Activated CD8-positive, alpha-beta memory T cell treated with anti-CD3 and anti-CD28 coated beads for 36 hours (primary cell): ENCODE data around the gene ZNF182. TPM values are rescaled to one million over a fixed set of nuclear protein-coding genes. Genes with fewer than 3 reads are reported as not detected.
"Not testable (repeated sequence)": the region's sequence is repeated elsewhere in the genome, so short reads cannot be mapped to it uniquely, and the experiment has no call there.

ENCODE experiments used
- CTCF ChIA-PET: fragments of 350-600 bp; sonication (Branson Sonifier 250); formaldehyde crosslinking; loops from one replicate; lab custom pipeline; 2021; ENCODE audit warnings: antibody characterized with exemption; lab: Charles Lee
- POLR2A ChIA-PET: fragments of 350-600 bp; sonication (Branson Sonifier 250); formaldehyde crosslinking; loops from one replicate; lab custom pipeline; 2021; ENCODE audit warnings: antibody characterized with exemption; lab: Charles Lee
- total RNA-seq, 2 experiments: library from RNA; stranded (reverse); gene quantifications; one replicate each; pipeline ENCODE4 v1.2.3, GENCODE V29; 2021

ZNF182 gene
- total RNA-seq: 1 to 10 TPM; 6.7 to 6.9 TPM

DNA sequence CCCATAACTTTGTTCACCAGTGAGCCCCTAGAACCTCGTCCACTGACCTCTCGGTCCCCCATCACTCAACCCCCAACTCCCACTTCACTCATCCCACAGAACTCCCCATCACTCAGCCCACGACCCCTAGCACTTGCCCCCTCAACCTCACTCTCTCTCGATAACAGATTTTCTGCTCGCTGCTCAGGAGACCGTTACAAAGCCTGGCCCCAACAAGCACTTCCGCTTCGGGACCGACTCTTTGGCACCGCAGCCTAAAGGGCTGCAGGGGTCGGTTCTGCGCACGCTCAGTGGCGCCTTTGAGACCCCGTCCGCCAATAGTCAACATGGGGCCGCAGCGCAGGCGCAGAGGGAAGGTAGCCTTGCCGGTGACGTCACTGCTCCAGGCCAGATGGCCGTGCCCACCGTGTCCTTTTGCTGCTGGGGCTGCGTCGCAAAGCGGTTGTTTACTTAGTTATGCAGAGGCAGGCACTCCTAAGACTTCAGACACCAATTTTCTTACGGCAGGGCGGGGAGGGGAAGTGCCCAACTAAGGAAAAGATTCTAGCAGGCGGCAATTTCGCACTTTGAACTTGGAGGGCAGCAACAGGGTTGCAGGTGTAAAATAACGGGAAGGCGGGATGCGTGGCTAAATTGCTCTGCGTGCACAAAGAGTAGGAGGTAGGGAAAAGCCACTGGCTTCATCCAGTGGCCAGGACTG lies at the start of gene ZNF182:
TSS of gene ZNF182 (minus strand) at position 232 of the 700 bp plus-strand sequence. CDS start 1,380 bp downstream, outside the sequence.
- CTCF ChIA-PET: no interaction called here

DNA sequence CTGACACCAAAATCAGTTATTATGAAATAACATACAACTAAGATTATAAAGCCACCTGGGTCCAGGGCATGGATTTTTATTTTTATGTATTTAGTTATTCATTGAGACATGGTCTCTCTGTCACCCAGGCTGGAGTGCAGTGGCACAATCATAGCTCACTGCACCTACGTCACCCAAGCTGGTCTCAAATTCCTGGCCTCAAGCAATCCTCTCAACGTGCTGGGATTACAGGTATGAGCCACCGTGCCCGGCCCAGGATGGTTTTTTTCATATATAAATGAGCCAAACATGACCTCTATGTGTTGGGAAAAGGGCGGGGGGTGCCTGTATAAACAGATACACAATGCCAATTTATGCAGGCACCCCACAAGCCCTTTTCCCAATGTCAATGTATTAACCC lies 43.1 kb upstream of the ZNF182 start:
- ChIA-PET POLR2A (no interaction called here), CTCF (no interaction called here)

More for the DNA sequence above, at the start of gene ZNF182:
- POLR2A ChIA-PET: no interaction called here

DNA sequence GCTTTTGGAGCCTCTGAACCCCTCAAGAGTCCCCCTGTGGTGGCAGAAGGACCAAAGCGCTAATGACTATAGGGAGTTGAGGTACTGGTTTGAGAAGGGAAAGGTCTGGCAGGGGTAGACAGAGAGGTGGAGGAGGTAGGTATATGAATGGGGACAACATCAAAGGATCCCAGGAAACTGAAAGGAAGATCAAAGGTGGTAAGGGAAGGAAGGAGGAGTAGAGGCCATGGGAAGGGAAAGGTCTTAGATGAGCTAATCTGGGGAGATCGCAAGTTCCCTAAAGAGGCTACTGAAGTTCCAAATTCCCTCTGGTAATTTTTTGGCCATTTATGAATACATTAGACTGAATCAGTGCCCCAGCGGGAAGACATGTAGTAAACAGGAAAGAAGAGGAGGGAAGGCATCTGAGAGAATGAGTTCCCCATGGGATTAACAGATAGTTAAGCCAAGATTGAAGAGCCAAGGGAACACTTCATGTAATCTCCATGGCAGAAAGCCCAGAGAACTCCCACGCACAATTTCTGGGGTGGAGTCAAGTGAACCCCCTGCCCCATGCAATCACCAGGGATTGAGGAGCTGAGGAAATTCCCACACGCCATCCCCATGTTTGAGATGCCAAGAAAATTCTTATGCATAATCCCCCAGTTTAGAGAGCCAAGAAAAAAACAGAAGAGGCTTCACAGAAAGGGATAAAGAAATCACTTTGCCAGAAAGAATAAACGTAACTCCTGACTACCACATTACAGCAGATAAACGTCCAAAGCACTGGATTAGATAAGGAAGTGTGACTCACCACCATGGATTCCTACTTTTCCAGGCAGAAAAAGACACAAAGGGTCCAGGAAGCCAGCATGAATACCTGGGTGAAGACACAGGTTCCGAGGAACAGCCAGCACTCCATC lies 41.9 kb upstream of the ZNF182 start:
- ChIA-PET POLR2A (no interaction called here), CTCF (no interaction called here)

DNA sequence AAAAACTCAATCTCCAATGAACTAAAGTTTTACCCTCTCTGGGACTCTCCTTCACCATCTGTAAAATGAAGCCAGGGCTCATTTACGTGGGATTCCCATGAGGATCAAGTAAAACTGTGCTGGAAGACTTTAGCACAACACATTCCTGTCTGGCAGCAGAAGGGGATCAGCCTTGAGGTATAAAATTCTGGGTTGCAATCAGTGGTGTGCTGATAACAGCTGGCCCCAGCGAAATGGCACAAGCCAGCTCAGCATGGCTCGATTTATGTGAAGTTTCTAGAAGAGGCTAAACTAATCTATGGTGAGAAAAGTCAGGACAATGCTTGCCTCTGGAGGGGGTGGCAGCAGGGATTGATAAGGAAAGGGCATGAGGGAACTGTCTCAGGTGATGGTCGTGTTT lies 39.3 kb upstream of the ZNF182 start:
- POLR2A ChIA-PET: no interaction called here
- CTCF ChIA-PET: interaction anchor here (0.5 kb wide), 1 partner anchor 501 kb away, joined by 3 read pairs; no protein-coding TSS in a partner anchor

DNA sequence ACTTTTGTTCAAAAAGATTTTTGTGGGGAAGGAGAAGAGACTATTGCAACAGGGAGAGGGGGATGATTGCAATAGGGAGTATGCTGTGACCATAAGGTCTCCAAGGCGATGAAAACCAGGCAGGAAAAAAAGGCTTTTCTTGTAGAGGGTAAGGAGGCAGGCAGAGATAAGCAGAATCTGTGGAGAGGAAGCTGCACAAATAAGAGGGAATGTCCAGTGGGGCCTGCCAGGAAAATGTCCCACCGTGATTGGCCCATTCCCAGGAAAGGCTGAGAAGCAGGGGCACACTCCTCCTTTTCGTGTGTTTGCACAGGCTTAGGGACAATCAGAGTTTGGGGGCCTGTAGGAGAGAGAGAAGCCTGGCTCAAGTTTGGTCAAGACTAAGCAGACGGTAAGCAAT lies 32.1 kb upstream of the ZNF182 start:
- CTCF ChIA-PET: interaction anchor here (1.1 kb wide), 1 partner anchor 176 kb away, joined by 3 read pairs; no protein-coding TSS in a partner anchor

DNA sequence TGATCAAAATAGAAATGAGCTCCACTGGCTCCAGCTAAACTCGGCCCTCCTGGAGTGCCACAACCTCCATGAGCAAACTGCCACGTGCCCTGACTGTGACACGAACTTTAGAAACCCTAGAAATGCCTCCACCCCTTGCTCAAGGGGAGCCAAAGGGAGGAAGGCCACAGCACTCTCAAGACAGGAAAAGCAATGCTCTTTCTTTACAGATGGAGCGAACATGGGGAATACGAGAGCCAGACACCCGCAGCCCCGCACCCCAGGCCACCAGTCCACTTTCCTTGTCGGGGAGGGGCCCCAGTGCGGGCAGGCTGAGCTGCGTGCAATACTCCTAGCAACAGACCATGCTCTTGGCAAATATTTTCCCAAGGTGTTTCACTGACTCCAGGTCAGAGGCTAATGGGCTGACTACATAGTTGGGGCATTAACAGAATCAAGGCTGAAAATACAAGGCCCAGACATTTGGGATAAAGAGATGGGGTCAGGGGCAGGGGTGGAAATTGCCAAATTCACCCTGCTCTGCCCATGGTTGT lies 26.9 kb upstream of the ZNF182 start:
- CTCF ChIA-PET: interaction anchor here (0.6 kb wide), 1 partner anchor 187 kb away, joined by 3 read pairs; no protein-coding TSS in a partner anchor
- POLR2A ChIA-PET: not testable (repeated sequence)

More for the DNA sequence above, 32.1 kb upstream of the ZNF182 start:
- POLR2A ChIA-PET: no interaction called here

DNA sequence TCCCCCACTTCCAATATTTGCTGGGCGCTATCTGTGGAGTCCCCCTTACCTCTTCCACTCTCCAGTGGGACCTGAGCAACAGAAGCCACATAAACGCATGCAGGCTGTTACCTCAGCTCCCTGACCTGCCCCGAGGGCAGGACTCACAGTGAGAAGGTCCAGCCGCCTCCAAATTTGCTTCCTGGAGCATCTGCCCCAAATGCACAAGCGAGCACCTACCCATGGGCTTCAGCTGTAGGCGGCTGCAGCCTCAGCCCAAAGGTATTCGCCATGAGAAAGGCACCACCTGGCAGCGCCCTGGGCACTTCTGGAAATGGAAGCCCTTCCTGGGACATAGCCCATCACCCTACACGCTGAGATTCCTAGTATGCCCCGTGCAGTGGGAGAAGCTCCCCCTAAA lies 26.4 kb upstream of the ZNF182 start:
- ChIA-PET POLR2A (no interaction called here), CTCF (interaction anchor here (0.6 kb wide), 1 partner anchor 186 kb away, joined by 3 read pairs; no protein-coding TSS in a partner anchor)

DNA sequence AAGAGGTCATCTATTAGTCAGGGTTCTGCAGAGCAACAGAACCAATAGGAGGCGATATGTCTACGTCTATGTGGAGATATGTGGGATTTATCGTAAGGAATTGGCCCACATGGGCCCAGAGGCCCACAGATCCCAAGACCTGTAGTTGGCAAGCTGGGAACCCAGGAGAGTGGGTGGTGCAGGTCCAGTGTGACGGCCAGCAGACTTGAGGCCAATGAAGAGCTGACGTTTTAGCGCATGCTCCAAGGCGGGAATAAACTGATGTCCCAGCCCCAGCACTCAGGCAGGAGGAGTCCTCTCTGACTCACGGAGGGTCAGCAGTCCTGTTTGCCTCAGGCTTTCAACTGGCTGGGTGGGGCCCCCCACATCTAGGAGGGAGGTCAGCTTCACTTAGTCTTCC lies 24.3 kb upstream of the ZNF182 start:
- CTCF ChIA-PET: interaction anchor here (1.4 to 2.7 kb wide), 3 partner anchors 69 to 196 kb away, joined by 3 to 8 read pairs (median 8); no protein-coding TSS in a partner anchor
- POLR2A ChIA-PET: no interaction called here

DNA sequence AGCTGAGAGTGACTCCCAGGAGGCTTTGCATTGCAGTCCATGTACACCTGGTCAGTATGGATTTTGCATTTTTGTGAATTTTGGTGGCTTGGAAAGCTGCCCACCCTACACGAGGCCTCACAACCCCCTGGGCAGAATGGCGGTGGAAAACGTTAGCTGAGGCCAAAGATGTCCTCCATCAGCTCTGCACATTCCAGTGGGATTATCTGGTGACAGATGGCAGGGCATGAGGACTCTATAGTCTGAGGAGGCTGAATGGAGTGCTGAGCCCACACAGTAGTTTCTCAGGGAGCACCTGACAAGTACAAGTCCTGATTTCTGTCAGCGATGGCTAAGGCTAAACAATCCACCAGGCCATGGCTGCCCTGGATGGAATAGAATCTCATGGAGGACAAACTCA lies 23.8 kb upstream of the ZNF182 start:
- POLR2A ChIA-PET: not testable (repeated sequence)
- CTCF ChIA-PET: interaction anchor here (0.6 to 2.7 kb wide), 8 partner anchors 55 to 1158 kb away, joined by 3 to 8 read pairs (median 3); no protein-coding TSS in a partner anchor

DNA sequence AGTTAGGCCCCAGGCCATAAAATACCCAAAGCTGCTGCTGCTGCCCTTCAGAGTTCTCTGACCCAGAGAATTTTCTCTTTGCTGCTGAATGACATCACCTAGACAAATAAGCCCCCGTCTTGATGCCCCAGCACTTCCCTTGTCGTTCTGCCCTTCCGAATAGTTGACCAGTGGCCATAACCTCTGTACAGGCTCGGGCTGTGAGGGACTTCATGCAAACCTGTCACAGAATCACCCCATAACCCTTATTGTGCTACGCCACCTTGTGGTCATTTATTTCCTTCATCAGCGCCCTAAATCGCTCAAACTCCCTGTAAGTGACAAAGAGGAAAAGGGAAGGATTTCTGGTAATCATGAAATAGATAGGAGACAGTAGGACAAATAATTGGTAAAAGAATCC lies 21.8 kb upstream of the ZNF182 start:
- ChIA-PET POLR2A (no interaction called here), CTCF (no interaction called here)

DNA sequence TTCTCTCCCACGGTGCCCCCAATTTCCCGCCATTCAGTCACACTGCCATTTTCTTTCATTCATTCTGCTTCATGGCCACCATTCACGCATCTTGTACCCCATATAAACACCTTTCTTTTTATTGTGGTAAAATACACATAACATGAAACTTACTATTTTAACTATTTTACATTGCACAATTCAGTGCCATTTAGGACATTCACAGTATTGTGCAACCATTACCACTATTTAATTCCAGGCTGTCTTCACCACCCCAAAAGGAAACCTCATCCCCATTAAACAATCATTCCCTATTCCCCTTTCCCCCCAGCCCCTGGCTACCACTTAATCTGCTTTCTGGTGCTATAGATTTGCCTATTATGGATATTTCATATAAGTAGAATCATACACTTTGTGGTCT lies 18.9 kb upstream of the ZNF182 start:
- CTCF ChIA-PET: no interaction called here
- POLR2A ChIA-PET: no interaction called here

DNA sequence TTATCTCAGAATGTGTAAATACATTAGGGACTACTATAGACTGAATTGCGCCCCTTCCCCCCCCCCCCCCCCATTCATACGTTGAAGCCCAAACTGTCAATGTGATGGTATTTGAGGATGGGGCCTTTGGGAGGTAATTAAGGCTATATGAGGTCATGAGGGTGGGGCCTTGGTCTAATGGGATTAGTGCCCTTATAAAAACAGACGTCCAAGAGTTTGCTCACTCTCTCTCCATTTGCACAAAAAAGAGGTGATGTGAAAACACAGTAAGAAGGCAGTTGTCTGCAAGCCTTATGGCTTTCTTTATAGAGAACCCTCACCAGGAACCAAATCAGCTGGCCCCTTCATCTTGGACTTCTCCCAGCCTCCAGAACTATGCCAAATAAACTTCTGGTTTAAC lies 18.3 kb upstream of the ZNF182 start:
- CTCF ChIA-PET: no interaction called here
- POLR2A ChIA-PET: no interaction called here

DNA sequence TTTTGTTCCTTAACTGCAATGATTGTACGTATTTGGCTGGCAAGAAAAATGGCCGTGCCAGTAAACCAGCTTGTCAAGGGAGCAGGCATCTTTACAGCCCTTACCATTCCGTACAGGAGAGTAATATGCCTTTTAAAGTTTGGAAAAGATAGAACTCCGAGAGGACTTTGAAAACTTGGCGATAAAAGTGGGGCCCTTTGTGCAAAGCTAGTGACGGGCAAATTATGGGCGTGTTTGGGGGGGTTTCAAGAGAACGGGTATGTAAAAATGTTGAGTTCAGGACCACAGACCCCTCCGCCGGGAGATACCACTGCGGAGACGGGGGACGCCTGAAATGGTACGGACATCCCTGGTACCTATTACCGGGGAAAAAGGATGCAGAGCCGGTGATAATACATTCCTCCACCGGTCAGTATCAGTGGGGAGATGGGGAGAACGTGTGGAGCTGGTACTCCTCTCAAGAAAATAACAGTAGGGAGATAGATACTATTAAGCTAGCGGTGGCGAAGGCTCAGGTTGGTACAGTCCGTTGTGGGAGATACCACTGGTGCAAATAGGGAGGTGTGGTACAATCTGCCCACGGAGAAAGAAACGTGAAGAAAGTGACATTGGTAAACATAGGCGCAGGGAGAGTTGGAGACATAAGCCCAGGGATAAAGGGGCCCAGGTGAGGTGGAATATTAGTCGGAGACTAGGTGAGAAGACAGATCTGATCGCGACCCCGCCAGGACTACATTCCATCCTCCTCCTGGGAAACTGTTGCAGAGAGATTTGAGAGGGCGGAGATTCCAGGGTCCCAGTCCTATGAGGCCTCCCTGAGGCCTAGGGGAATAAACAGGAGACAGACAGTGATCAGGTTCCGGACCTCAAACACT lies 17.5 kb upstream of the ZNF182 start:
- ChIA-PET POLR2A (no interaction called here), CTCF (no interaction called here)

DNA sequence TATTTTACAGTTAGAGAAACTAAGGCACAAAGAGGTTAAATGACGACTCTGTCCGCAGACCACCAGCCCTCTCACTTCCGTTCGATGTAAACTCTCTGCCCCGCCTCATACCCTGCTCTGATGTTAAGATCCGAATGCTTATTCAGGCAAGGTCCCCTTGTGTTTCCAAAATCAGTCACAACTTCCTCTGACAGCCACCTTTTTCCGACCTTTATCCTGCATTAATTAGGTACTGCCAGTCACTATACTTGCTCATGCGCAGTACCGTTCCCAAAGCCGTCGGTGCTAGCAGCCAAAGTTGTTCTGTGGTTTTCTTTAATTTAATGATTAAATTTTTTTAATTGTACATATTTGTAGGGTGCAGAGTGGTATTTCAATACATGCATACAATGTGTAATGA lies 16.7 kb upstream of the ZNF182 start:
- POLR2A ChIA-PET, CTCF ChIA-PET: not testable (repeated sequence)

DNA sequence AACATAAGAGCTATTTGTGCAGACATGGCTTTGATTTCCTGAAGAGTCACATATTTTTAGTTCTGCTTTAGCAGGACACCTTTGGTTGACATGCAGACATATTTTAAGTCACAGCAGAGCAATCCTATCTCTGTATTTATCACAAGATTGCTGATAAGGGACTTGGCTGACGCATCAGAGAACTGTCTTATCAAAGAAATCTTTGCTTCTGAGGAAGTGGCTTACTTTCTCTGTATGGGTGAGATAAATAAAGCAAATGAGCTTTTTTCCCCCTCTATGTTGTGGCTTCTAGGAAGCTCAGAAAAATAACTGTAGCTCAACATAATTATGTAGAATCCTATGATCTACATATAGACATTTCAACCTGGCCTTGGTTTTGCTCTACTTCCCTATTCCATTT lies 16.1 kb upstream of the ZNF182 start:
- POLR2A ChIA-PET: not testable (repeated sequence)

DNA sequence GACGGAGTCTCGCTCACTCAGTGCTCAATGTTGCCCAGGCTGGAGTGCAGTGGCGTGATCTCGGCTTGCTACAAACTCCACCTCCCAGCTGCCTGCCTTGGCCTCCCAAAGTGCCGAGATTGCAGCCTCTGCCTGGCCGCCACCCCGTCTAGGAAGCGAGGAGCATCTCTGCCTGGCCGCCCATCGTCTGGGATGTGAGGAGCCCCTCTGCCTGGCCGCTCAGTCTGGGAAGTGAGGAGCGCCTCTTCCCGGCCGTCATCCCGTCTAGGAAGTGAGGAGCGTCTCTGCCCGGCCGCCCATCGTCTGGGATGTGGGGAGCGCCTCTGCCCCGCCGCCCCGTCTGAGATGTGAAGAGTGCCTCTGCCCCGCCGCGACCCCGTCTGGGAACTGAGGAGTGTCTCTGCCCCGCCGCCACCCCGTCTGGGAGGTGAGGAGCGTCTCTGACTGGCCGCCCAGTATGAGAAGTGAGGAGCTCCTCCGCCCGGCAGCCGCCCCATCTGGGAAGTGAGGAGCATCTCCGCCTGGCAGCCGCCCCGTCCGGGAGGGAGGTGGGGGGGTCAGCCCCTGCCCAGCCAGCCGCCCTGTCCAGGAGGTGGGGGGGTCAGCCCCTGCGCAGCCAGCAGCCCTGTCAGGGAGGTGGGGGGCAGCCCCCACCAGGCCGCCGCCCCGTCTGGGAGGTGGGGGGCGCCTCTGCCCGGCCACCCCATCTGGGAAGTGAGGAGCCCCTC lies 13.0 kb upstream of the ZNF182 start:
- POLR2A ChIA-PET, CTCF ChIA-PET: not testable (repeated sequence)

More for the DNA sequence above, 16.1 kb upstream of the ZNF182 start:
- CTCF ChIA-PET: not testable (repeated sequence)

DNA sequence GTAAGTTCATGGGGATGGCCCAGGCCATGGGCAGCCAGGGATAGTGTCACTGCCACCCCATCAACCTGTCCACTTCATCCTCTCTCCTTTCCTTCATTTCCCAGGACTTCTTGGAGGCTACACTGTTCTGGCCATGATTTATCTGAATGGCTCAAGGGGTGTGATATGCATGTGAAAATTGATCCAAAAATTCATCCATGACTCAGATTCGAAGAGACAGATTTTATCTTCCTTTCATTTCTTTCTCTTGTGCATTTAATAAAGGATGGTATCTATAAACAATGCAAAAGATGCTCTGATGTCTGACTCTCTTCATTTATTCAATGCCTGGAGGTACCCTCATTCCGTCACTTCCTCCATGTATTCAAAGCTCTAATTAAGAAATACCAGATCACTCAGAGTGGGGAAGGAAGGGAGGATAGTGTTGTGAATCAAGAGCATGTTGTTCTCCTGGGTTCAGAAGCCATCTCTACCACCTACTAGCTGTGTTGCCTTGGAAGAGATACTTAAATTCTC lies 5.7 kb upstream of the ZNF182 start:
- POLR2A ChIA-PET, CTCF ChIA-PET: not testable (repeated sequence)

DNA sequence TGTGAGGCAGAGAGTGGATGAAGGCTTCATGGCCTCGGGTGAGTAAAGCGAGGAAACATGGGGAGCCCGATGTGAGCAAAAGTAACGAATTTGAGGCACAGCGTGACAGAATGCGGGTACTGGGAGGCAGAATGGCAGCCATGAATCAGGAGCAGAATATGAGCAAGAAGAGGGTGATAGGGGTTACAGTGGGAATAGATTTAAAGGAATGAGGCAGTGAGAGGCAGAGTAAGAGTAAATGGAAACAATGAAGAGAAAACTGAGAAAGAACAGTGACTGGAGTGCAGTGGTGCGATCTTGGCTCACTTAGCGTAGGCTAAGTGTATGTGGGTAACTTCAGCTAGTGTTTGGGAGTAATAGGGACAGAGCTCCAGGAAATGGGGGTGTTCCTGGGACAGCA lies 2.9 kb upstream of the ZNF182 start, which contains the start of gene SPACA5:
TSS of gene SPACA5 (plus strand) at position 301 of the 400 bp plus-strand sequence. CDS start 815 bp downstream, outside the sequence.
- CTCF ChIA-PET, POLR2A ChIA-PET: not testable (repeated sequence)
